Measurements from ENCODE around the gene LPP.
"Not testable (repeated sequence)": the region's sequence is repeated elsewhere in the genome, so short reads cannot be mapped to it uniquely, and the experiment has no call there.

Gene LPP

DNA sequence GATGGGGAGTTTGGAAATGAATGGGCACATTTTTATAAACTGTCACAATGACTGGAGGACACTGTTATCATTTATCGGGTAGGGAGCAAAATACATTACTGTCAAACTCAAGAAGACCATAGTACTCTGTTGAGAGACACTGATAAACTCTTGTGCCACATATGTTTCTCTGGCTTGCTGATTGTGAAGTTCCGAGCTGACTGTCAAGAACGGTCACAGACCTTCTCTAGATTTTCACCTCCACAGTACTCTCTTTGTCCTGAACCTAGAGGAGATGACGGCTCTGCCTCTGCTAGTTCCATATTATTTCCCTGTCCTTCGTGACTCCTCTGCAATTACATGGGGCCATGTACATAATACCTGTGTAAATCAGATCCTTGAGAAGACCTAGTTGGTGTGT is 451.9 kb downstream of the LPP start:
- no peak for DNase-seq

DNA sequence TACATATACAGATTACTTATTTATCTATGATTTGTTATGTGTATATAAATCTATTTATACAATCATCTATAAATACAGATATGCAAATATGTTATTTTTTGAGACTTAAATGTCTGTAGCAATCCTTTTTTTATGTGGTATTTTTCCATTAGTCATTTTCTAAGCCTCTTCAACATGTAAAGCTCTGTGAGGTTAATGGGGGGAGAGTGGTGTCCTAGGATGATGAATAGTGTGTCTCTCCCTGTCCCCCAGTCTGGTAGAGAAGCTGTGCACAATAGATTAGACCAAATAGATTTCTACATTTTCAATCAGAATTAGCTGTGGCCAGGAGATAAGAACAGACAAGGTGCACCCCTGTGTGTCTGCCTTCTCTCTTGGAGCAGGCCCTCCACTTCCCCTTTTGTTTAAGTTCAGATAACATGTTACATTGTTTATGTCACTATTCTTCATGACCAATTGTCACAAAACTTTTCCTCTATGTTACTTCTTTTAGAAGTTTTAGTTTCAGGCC is 453.9 kb downstream of the LPP start:
- DNase-seq: no peak

DNA sequence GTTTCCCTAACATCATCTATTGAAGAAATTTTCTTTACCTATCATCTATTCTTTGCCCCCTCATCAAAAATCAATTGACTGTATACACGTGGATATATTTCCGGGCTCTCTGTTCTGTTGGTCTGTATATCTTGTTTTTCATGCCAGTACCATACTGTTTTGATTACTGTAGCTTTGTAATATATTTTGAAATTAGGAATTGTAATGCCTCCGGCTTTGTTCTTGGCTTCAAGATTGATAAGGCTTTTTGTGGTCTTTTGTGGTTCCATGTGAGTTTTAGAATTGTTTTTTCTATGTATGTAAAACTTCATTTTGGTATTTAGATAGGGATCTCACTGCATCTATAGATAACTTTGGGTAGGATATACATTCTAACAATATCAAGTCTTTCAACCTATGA is 454.4 kb downstream of the LPP start:
- DNase-seq: no peak

DNA sequence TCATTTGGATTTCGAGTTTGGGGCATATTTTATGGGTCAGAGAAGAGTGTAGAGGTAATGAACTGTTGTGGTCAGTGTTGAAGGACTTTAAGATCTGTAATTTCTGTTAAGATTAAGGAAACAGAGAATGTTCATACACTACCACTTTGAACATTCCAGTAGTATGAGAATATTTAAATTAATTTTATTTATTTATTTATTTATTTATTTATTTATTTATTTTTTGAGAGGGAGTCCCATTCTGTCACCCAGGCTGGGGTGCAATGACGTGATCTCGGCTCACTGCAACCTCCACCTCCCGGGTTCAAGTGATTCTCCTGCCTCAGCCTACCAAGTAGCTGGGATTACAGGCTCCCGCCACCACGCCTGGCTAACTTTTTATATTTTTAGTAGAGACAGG is 459.8 kb downstream of the LPP start:
- not testable (repeated sequence) for DNase-seq

GRCh38 chr3:188617270-188617669 is 463.3 kb downstream of the LPP start:
- DNase-seq: no peak

DNA sequence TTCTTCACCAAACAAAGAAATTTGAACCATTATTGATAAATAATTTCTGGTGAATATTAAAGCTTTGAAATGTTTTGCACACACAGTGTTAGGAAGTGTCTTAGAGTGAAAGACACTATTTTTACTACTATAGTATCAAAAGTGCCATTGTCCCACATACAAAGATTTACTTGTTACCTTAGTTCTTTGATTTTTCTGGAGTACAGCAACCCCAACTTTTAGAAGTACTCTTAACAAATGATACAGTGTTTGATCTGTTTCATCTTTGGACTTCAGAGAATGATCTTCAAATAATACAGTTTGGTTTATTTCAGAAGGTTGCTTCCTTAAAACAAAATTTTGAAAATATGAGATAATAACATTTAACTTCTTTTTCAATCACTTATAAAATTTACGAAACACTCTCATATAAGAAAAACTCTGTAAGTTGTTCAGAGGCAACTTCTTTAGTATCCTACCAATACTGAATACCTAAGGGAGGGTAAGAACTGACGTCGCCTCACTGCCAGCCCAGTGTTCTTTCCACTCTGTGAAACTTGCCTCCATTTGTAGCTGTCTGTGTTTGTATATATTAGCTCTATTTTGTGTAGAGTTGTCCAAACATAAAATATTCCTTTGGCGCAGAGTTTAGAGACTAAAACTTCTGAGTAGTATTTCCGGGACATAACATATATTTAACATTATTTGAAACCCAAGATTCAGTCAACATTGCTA is 464.2 kb downstream of the LPP start:
- DNase-seq: no peak

- DNase-seq: no peak
Measured at GRCh38 chr3:188620752-188621151, 466.8 kb downstream of the LPP start.

DNA sequence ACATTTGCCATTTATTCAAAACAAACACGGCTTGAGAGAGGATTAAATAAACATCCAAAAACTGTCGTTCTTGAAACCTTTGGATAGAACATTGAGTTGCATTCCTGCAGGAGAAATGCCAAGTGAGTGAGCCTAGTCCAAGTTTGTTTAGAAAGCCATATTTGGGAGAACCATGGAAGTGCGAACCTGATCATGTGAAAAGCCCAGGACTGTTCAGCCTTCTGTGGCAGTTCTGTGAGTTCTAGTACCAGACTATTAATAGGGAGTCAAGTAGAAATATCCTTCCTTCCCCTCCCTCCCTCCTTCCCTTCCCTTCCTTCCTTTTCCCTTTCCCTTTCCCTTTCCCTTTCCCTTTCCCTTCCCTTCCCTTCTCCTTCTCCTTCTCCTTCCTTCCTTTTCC is 470.4 kb downstream of the LPP start:
- no peak for DNase-seq

DNA sequence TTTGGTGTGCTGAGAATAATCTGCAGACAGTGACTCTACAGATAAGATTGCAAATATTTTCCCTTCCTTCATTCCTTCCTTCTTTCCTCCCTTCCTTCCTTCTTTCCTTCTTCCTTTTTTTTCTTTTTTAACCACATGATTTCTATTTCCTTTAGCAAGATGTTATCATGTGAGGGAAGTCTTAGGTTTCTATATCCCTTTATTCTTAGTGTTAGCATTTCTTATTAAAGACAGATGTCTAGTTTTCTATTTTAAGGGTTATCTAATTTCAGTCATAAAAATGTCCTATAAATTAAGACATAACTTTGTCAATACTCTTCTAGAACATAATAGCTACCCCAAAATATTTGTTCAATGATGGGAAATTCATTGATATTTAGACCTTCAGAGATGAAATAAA is 470.9 kb downstream of the LPP start:
- no peak for DNase-seq

- DNase-seq: no peak
Measured at GRCh38 chr3:188627652-188628051, 473.7 kb downstream of the LPP start.

GRCh38 chr3:188631291-188632010 is 477.5 kb downstream of the LPP start:
- DNase-seq: no peak

GRCh38 chr3:188633206-188633605 is 479.2 kb downstream of the LPP start:
- DNase-seq: no peak

GRCh38 chr3:188634285-188634684 is 480.3 kb downstream of the LPP start:
- no peak for DNase-seq

- no peak for DNase-seq
Measured at GRCh38 chr3:188635258-188636042, 481.5 kb downstream of the LPP start.

GRCh38 chr3:188636292-188636691 is 482.3 kb downstream of the LPP start:
- not testable (repeated sequence) for DNase-seq

- no peak for DNase-seq
Measured at GRCh38 chr3:188641076-188641475, 487.1 kb downstream of the LPP start.

DNA sequence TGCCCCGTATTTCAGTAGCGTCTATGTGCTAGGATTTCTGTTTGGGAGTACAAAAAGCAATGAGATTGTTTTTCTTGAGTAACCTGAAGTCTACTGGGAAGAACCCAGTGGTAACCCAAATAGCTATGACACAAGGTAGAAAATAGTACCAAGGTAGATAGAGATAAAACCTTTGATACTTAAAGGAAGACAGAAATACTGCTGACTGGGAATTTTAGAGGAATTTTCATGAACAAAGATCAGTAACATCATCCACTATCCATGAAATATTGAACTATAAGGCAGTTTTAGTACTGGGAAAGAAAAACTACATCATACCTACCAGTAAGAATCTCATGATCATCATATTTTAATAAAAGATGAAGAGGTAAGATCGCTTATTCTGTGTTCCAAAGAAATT is 489.8 kb downstream of the LPP start:
- no peak for DNase-seq

DNA sequence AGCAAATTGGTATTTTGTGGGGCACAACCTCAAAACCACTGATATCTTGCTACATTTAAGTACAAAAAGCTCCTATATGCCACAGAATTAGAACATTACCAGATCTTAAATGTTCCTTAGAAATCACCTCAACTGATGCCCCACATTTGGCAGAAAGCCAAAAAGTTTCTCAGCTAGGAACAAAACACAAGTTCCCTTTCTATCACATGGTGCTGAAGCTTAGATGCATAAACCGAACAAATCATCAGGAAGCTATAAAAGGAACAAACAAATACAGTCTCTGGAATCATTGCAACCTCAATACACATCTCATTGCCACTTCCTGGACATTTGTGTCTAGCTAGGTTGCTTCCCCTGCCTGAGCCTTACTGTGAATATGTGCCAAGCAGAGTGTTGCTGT is 492.6 kb downstream of the LPP start:
- DNase-seq: peak; percentile 11

- DNase-seq: no peak
Measured at GRCh38 chr3:188647237-188647636, 493.3 kb downstream of the LPP start.

- no peak for DNase-seq
Measured at GRCh38 chr3:188649521-188649920, 495.6 kb downstream of the LPP start.

DNA sequence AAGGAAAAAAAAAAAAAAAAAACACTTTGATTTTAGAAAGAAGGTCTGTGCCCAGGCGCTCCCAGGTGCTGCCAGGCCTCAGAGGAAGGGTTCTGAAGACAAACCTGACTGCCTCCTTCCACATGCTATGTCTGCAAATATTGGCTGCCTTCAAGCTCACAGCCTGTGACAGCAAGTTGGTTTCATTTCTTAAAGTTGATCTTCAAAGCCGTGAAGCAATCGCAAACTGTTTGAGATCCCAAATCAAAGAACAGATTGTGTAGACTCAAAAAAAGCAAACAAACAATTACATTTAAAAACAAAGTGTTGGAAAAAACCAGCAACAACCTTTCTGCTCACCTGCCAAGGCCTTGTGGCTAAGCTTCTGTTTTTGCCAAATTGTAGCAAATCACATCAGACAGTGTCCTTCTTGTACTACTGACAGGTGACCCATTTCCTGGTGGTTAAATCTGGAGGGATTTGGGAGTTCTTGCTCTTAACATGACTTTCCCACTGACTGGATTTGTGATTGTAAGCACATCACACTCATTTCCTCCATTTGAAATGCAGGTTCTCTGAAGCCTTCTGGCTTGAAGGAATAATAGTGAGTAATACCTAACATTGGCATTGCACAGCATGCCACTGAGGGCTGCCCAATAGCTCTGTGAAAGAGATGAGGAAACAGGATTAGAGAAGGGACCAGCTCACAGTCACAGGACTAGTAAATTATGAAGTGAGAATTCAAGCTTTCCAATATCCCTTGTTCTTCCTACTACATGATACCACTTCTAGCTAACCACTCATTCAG is 502.4 kb downstream of the LPP start:
- no peak for DNase-seq

DNA sequence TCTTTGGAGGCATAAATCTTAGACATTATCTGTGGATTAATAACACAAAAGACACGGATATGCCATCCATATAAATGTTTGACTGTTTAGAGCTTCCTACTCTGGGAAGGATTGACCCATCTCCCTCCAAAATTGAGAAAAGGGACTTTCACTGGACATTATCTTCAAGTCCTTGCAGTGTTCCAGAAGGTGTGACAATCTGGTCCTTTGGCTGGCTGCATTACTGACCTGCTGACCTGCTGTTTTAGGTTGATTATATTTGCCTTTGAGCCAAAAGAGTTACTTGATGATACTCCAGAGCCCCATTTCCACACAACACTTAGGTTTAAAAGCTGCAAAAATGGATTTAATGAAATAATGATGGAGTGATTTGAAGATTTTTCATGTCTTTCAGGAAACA is 504.6 kb downstream of the LPP start:
- DNase-seq: no peak

Measured in KG1 (cell line).